ENCODE measurements around the gene PIGO. TPM values are rescaled to one million over a fixed set of nuclear protein-coding genes. Genes with fewer than 3 reads are reported as not detected.

Gene PIGO
- total RNA-seq, 2 experiments from 2014 or later, result 17.5 to 18.9 TPM

DNA sequence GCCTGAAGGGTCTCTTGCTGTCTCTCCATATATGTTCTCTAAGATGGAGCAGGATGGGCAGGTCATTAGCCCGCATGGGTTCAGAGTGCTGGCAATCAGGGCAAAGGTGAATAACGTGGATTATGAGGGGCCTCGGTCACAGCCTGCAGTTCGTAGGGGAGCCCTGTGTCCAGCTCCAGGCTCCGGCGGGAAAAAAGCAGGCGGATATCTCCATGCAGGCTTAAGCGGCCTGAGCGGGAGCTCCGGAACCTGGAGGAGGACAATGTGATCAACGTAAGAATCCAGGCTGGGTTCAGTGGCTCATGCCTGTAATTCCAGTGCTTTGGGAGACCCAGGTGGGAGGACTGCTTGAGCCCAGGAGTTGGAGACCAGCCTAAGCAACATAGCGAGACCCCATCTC, 8.7 kb upstream of the PIGO start:
- H3K4me3 ChIP-seq (ENCODE audit: low read length), result no peak overlapping the region
- ATAC-seq (ENCODE audit: poor library complexity) (no peak), DNase-seq (no peak)
- no peak overlapping the region for H3K27ac ChIP-seq (ENCODE audit: low read depth in 1 of 2, low read length in 2 of 2)
- Mint-ChIP-seq H3K36me3 (ENCODE audit: low read depth) (peaks cover 64% of the 10 kb centered on the region), H3K27ac (no peak overlapping the region), H3K4me1 (ENCODE audit: low read depth) (peaks cover 37% of the 10 kb centered on the region), H3K9me3 (no peaks in the 10 kb centered on the region), H3K27me3 (no peaks in the 10 kb centered on the region), H3K4me3 (no peak overlapping the region)
- peaks cover 29% of the 10 kb centered on the region for H3K4me1 ChIP-seq (ENCODE audit: insufficient read depth, low read length)
- CTCF ChIA-PET, result no interaction called here
- H3K27me3 ChIP-seq (ENCODE audit: control insufficient read depth in 1 of 2, insufficient read depth in 2 of 2, low read length in 2 of 2), result no peaks in the 10 kb centered on the region
- TF ChIP-seq, protein P1, sequence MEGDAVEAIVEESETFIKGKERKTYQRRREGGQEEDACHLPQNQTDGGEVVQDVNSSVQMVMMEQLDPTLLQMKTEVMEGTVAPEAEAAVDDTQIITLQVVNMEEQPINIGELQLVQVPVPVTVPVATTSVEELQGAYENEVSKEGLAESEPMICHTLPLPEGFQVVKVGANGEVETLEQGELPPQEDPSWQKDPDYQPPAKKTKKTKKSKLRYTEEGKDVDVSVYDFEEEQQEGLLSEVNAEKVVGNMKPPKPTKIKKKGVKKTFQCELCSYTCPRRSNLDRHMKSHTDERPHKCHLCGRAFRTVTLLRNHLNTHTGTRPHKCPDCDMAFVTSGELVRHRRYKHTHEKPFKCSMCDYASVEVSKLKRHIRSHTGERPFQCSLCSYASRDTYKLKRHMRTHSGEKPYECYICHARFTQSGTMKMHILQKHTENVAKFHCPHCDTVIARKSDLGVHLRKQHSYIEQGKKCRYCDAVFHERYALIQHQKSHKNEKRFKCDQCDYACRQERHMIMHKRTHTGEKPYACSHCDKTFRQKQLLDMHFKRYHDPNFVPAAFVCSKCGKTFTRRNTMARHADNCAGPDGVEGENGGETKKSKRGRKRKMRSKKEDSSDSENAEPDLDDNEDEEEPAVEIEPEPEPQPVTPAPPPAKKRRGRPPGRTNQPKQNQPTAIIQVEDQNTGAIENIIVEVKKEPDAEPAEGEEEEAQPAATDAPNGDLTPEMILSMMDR (IDR thresholded peaks at IDR 0.05), result no peak
- POLR2A ChIA-PET, result interaction anchor here (1.0 to 3.7 kb wide), 2 partner anchors 8 to 9 kb away, joined by 3 to 46 read pairs; partner anchors contain the start of genes ATOSB and PIGO
- intact Hi-C loops (cut with DNase I, micrococcal nuclease), result loop anchor here in 1 of 2 experiments (10.0 kb wide), 1 partner anchor 1660 kb away; no protein-coding TSS in a partner anchor
- H3K9me3 ChIP-seq (ENCODE audit: control insufficient read depth in 1 of 2, insufficient read depth in 1 of 2, low read length in 2 of 2), result no peaks in the 10 kb centered on the region
- H3K36me3 ChIP-seq (ENCODE audit: insufficient read depth, low read length), result peaks cover 54% of the 10 kb centered on the region

DNA sequence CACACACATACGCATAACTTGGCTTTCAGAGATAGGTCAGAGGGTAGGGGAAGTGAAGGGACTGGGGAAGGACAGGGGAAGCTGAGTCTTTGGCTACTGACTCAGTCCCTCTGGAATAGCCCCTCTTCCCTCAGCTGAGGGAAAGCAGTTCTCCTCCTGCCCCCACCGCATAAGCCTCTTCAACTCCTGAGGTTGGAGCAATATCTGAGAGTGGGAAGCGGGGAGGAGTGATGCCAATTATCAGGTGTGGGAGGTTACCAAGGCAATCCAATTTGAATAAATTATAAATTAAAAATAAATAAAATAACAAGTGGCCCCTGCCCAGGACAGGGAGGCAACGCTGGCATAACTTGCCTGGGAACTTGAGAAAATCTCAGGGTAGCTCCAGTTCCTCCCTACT, 8.2 kb upstream of the PIGO start:
- Mint-ChIP-seq H3K27ac (peak overlapping the region; percentile 20), H3K4me1 (ENCODE audit: low read depth) (peaks cover 34% of the 10 kb centered on the region), H3K4me3 (no peak overlapping the region), H3K9me3 (no peaks in the 10 kb centered on the region), H3K36me3 (ENCODE audit: low read depth) (peaks cover 69% of the 10 kb centered on the region), H3K27me3 (no peaks in the 10 kb centered on the region)
- peaks cover 28% of the 10 kb centered on the region for H3K4me1 ChIP-seq (ENCODE audit: insufficient read depth, low read length)
- no peaks in the 10 kb centered on the region for H3K9me3 ChIP-seq (ENCODE audit: control insufficient read depth in 1 of 2, insufficient read depth in 1 of 2, low read length in 2 of 2)
- ATAC-seq (ENCODE audit: poor library complexity) (no peak), DNase-seq (no peak)
- no peaks in the 10 kb centered on the region for H3K27me3 ChIP-seq (ENCODE audit: control insufficient read depth in 1 of 2, insufficient read depth in 2 of 2, low read length in 2 of 2)
- intact Hi-C loops (cut with DNase I, micrococcal nuclease), result loop anchor here in 1 of 2 experiments (5.0 to 10.0 kb wide), 3 partner anchors 437 to 1660 kb away; partner anchors contain the start of genes CREB3 and TLN1
- H3K27ac ChIP-seq (ENCODE audit: low read depth in 1 of 2, low read length in 2 of 2), result no peak overlapping the region
- H3K4me3 ChIP-seq (ENCODE audit: low read length), result no peak overlapping the region
- POLR2A ChIA-PET, result interaction anchor here (1.0 to 3.8 kb wide), 3 partner anchors 8 to 33 kb away, joined by 3 to 50 read pairs (median 46); partner anchors contain the start of genes ATOSB, PIGO and VCP
- TF ChIP-seq, protein P1 (IDR thresholded peaks at IDR 0.05), result no peak
- peaks cover 59% of the 10 kb centered on the region for H3K36me3 ChIP-seq (ENCODE audit: insufficient read depth, low read length)
- CTCF ChIA-PET, result interaction anchor here (2.9 kb wide), 1 partner anchor 11 kb away, joined by 28 read pairs; the partner anchor contains the start of gene ATOSB

DNA sequence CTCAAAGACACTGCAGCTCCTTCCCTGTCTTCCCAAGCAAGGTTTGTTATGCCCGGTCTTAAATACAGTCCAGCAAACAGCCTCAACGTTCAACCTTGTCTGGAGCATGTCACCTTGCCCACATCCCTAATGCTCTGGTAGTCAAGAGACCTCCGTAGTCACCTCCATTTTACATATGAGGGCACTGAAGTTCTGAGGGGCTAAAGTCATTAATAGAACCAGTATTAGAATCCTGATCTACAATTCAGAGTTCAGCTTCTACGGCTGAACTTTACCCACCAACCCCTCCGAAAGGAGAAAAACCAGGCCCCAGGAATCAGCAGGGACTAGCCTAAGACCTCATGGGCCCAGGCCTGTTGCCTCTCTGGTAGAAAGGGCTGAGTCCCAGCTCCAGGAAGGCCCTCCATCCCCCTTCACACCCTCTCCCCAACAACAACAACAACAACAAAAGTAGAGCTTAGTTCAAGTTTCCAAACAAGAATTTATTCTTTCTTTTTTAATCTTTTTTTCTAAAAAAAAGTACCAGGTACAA, 7.3 kb upstream of the PIGO start:
- ChIA-PET POLR2A (interaction anchor here (0.6 to 3.8 kb wide), 8 partner anchors 9 to 1055 kb away, joined by 3 to 50 read pairs (median 5); partner anchors contain the start of genes ATOSB, FANCG, UBAP2 and VCP), CTCF (interaction anchor here (0.9 to 2.9 kb wide), 6 partner anchors 8 to 204 kb away, joined by 3 to 28 read pairs (median 4); partner anchors contain the start of genes ATOSB and FANCG)
- Mint-ChIP-seq H3K36me3 (ENCODE audit: low read depth) (peaks cover 63% of the 10 kb centered on the region), H3K4me3 (peak overlapping the region; percentile 92), H3K27me3 (no peaks in the 10 kb centered on the region), H3K9me3 (no peaks in the 10 kb centered on the region), H3K4me1 (ENCODE audit: low read depth) (peaks cover 36% of the 10 kb centered on the region), H3K27ac (peak overlapping the region; percentile 89)
- Histone ChIP-seq H3K4me1 (ENCODE audit: insufficient read depth, low read length) (peaks cover 28% of the 10 kb centered on the region), H3K9me3 (ENCODE audit: control insufficient read depth in 1 of 2, insufficient read depth in 1 of 2, low read length in 2 of 2) (no peaks in the 10 kb centered on the region), H3K4me3 (ENCODE audit: low read length) (peak overlapping the region; percentile 99), H3K27me3 (ENCODE audit: control insufficient read depth in 1 of 2, insufficient read depth in 2 of 2, low read length in 2 of 2) (no peaks in the 10 kb centered on the region), H3K36me3 (ENCODE audit: insufficient read depth, low read length) (peaks cover 63% of the 10 kb centered on the region), H3K27ac (ENCODE audit: low read depth in 1 of 2, low read length in 2 of 2) (peak overlapping the region; percentile 77 to 94)
- TF ChIP-seq, protein P1 (IDR thresholded peaks at IDR 0.05), result no peak
- ATAC-seq (ENCODE audit: poor library complexity), result no peak
- intact Hi-C loops (cut with DNase I, micrococcal nuclease), result loop anchor here (1.0 to 10.0 kb wide), 6 partner anchors 8 to 1661 kb away; partner anchors contain the start of genes ATOSB (in 1 of the 2), CREB3 (in 1 of the 2) and TLN1 (in 1 of the 2)
- DNase-seq, result no peak
